H1 (cell line): ENCODE data around the gene EFEMP1. TPM values are rescaled to one million over a fixed set of nuclear protein-coding genes. Genes with fewer than 3 reads are reported as not detected.

Experiments used
- CTCF ChIA-PET: fragments of 300-600 bp; sonication (Branson Sonifier 250); formaldehyde crosslinking; loops from one replicate; lab custom pipeline; 2021; ENCODE audit not compliant: partially characterized antibody; lab: Charles Lee
- POLR2A ChIA-PET: fragments of 300-600 bp; sonication (Branson Sonifier 250); formaldehyde crosslinking; loops from one replicate; lab custom pipeline; 2021; ENCODE audit warnings: inconsistent platforms; ENCODE audit not compliant: partially characterized antibody; lab: Charles Lee
- DNase-seq, 2 experiments: peaks; one replicate each; pipeline versions ENCODE4 v3.0.0 to v3.0.0-alpha.2; 2010 to 2022; ENCODE audit warnings: low spot score in 2 of 2, low read depth in 1 of 2, mixed read lengths in 1 of 2
- FAIRE-seq: peaks from 2 replicates; lab custom pipeline; 2011; peaks lifted over from hg19 to GRCh38; lab: Jason Lieb, UNC
- H2AFZ ChIP-seq: 2 replicates; pipeline ENCODE4 v1.8.1; 2012; ENCODE audit warnings: low read length, inconsistent platforms
- H2AK5ac ChIP-seq: 2 replicates; pipeline ENCODE4 v1.6.1; 2013; ENCODE audit warnings: low read depth, low read length
- H2BK120ac ChIP-seq: replicated peaks from 2 replicates; pipeline ENCODE3; 2013; ENCODE audit warnings: low read depth, low read length, inconsistent platforms
- H2BK12ac ChIP-seq: 2 replicates; pipeline ENCODE4 v1.6.1; 2013; ENCODE audit warnings: low read depth, low read length
- H2BK15ac ChIP-seq: 2 replicates; pipeline ENCODE4 v1.6.1; 2013; ENCODE audit warnings: low read length
- H2BK20ac ChIP-seq: 2 replicates; pipeline ENCODE4 v1.6.1; 2013; ENCODE audit warnings: low read length
- H2BK5ac ChIP-seq: 2 replicates; pipeline ENCODE4 v1.6.1; 2013; ENCODE audit warnings: low read depth, low read length
- H3K14ac ChIP-seq: 2 replicates; pipeline ENCODE4 v1.6.1; 2013; ENCODE audit warnings: inconsistent platforms; ENCODE audit not compliant: insufficient read length
- H3K18ac ChIP-seq: 2 replicates; pipeline ENCODE4 v1.6.1; 2013; ENCODE audit warnings: low read length; ENCODE audit errors: extremely low read depth
- H3K23ac ChIP-seq: 2 replicates; pipeline ENCODE4 v1.6.1; 2013; ENCODE audit warnings: inconsistent platforms; ENCODE audit not compliant: insufficient read length
- H3K23me2 ChIP-seq: 2 replicates; pipeline ENCODE4 v1.6.1; 2013; ENCODE audit warnings: low read depth, low read length
- H3K27ac ChIP-seq: 2 replicates; pipeline ENCODE4 v1.6.1; 2011; ENCODE audit warnings: low read depth, low read length, inconsistent platforms
- H3K27me3 ChIP-seq, 4 experiments: replicated peaks in 1 of 4; 1 replicate in 1 of 4; 2 replicates in 3 of 4; pipeline versions ENCODE4 v1.6.1 to v1.8.1; 2011 to 2013; ENCODE audit warnings: low read length in 3 of 4, mild to moderate bottlenecking in 3 of 4, inconsistent platforms in 2 of 4, mixed read lengths in 2 of 4, moderate library complexity in 1 of 4; ENCODE audit not compliant: control insufficient read depth in 3 of 4, insufficient read depth in 3 of 4; ENCODE audit errors: extremely low read depth in 1 of 4
- H3K36me3 ChIP-seq, 4 experiments: 2 replicates each; pipeline versions ENCODE4 v1.6.1 to v1.8.1; 2011 to 2013; ENCODE audit warnings: mild to moderate bottlenecking in 4 of 4, low read length in 3 of 4, moderate library complexity in 2 of 4, control low read depth in 1 of 4, inconsistent platforms in 1 of 4; ENCODE audit not compliant: insufficient read depth in 4 of 4, control insufficient read depth in 2 of 4
- H3K4ac ChIP-seq: replicated peaks from 2 replicates; pipeline ENCODE3; 2013; ENCODE audit warnings: low read length, low read depth, mixed read lengths, inconsistent platforms; ENCODE audit not compliant: insufficient read length
- H3K4me1 ChIP-seq, 4 experiments: replicated peaks in 1 of 4; 1 replicate in 1 of 4; 2 replicates in 3 of 4; pipeline versions ENCODE4 v1.6.1 to v1.8.1; 2011 to 2013; ENCODE audit warnings: low read length in 3 of 4, inconsistent platforms in 2 of 4, mixed read lengths in 1 of 4; ENCODE audit not compliant: insufficient read depth in 4 of 4, control insufficient read depth in 3 of 4
- H3K4me2 ChIP-seq, 2 experiments: 2 replicates each; pipeline versions ENCODE4 v1.6.1 to v1.8.1; 2011 to 2013; ENCODE audit warnings: low read depth in 2 of 2, low read length in 2 of 2, control low read depth in 1 of 2, inconsistent platforms in 1 of 2, mild to moderate bottlenecking in 1 of 2; ENCODE audit not compliant: insufficient read depth in 1 of 2
- H3K4me3 ChIP-seq, 4 experiments: fragments of 200-600, 300-600 bp in 1 of 4; sonication (generic), shearing (Covaris generic), sonication (Bioruptor Twin) in 1 of 4; 2 replicates each; pipeline versions ENCODE4 v1.5.1 to v1.8.1; 2011 to 2016; ENCODE audit warnings: low read length in 4 of 4, low read depth in 3 of 4, control low read depth in 2 of 4, inconsistent platforms in 2 of 4, mild to moderate bottlenecking in 2 of 4, mixed read lengths in 1 of 4, moderate library complexity in 1 of 4; ENCODE audit not compliant: insufficient read depth in 2 of 4; ENCODE audit errors: extremely low read depth in 1 of 4
- H3K56ac ChIP-seq: replicated peaks from 2 replicates; pipeline ENCODE3; 2013; ENCODE audit warnings: low read depth, mild to moderate bottlenecking, mixed read lengths, low read length, inconsistent platforms; ENCODE audit not compliant: insufficient read length
- H3K79me1 ChIP-seq: 2 replicates; pipeline ENCODE4 v1.6.1; 2013; ENCODE audit warnings: low read depth, low read length, control low read depth
- H3K79me2 ChIP-seq, 2 experiments: 2 replicates each; pipeline versions ENCODE4 v1.6.1 to v1.8.1; 2012 to 2013; ENCODE audit warnings: low read length in 2 of 2, mild to moderate bottlenecking in 2 of 2, inconsistent platforms in 1 of 2; ENCODE audit not compliant: insufficient read depth in 2 of 2, control insufficient read depth in 1 of 2
- H3K9ac ChIP-seq, 4 experiments: replicated peaks in 1 of 4; 1 replicate in 1 of 4; 2 replicates in 3 of 4; pipeline versions ENCODE4 v1.6.1 to v1.8.1; 2011 to 2013; ENCODE audit warnings: low read depth in 3 of 4, low read length in 3 of 4, control low read depth in 2 of 4, mild to moderate bottlenecking in 2 of 4, moderate library complexity in 2 of 4, inconsistent platforms in 1 of 4; ENCODE audit errors: extremely low read depth in 1 of 4
- H3K9me3 ChIP-seq, 2 experiments: 2 replicates each; pipeline versions ENCODE4 v1.6.1 to v1.8.1; 2012 to 2013; ENCODE audit warnings: mild to moderate bottlenecking in 2 of 2, moderate library complexity in 2 of 2, control low read depth in 1 of 2, inconsistent platforms in 1 of 2, low read depth in 1 of 2, low read length in 1 of 2, mixed read lengths in 1 of 2; ENCODE audit not compliant: insufficient read depth in 2 of 2
- H4K20me1 ChIP-seq, 2 experiments: replicated peaks in 1 of 2; 2 replicates each; pipeline versions ENCODE3 to v1.8.1; 2011 to 2013; ENCODE audit warnings: inconsistent platforms in 2 of 2, low read length in 2 of 2, mild to moderate bottlenecking in 1 of 2; ENCODE audit not compliant: insufficient read depth in 2 of 2, control insufficient read depth in 1 of 2
- H4K5ac ChIP-seq: 2 replicates; pipeline ENCODE4 v1.6.1; 2013; ENCODE audit warnings: low read length, low read depth, mixed read lengths, inconsistent platforms; ENCODE audit not compliant: insufficient read length
- H4K8ac ChIP-seq: 2 replicates; pipeline ENCODE4 v1.8.0; 2013; ENCODE audit warnings: mild to moderate bottlenecking, moderate library complexity, low read length, inconsistent platforms; ENCODE audit not compliant: insufficient read depth; ENCODE audit errors: extremely low read depth
- H4K91ac ChIP-seq: replicated peaks from 2 replicates; pipeline ENCODE3; 2013; ENCODE audit warnings: low read length, mixed read lengths, inconsistent platforms; ENCODE audit not compliant: insufficient read length
- CBX5 ChIP-seq: fragments of 300-800, 300-1000 bp; sonication (generic); IDR thresholded peaks from 2 replicates; pipeline ENCODE4 v1.7.1; 2016; ENCODE audit warnings: antibody characterized with exemption, low read length, low read depth
- CTBP2 ChIP-seq: IDR thresholded peaks from 2 replicates; pipeline ENCODE4 v1.7.0; 2011; ENCODE audit warnings: borderline replicate concordance, mild to moderate bottlenecking, moderate library complexity, mixed read lengths, low read length; ENCODE audit not compliant: insufficient read depth, insufficient read length
- E2F6 ChIP-seq: IDR thresholded peaks from 2 replicates; pipeline ENCODE4 v1.6.1; 2012; ENCODE audit warnings: inconsistent platforms
- EZH2 ChIP-seq: fragments of 200-600 bp; sonication (generic); IDR thresholded peaks from 2 replicates; pipeline ENCODE4 v1.7.1; 2012; ENCODE audit warnings: low read depth, mild to moderate bottlenecking, moderate library complexity, low read length, inconsistent platforms; ENCODE audit not compliant: severe bottlenecking
- HDAC6 ChIP-seq: IDR thresholded peaks from one replicate; pipeline ENCODE4 v1.7.1; 2012; ENCODE audit warnings: low read depth, mild to moderate bottlenecking, inconsistent platforms, low read length, moderate library complexity
- POLR2A ChIP-seq, 2 experiments: IDR thresholded peaks; 1 replicate in 1 of 2; 2 replicates in 1 of 2; pipeline ENCODE4 v1.6.1; 2011; ENCODE audit warnings: low read depth in 2 of 2, low read length in 2 of 2, mild to moderate bottlenecking in 2 of 2; ENCODE audit errors: control extremely low read depth in 1 of 2
- SIN3A ChIP-seq, 2 experiments: IDR thresholded peaks in 1 of 2; conservative IDR thresholded peaks in 1 of 2; 2 replicates each; pipeline ENCODE4 v1.6.1; 2011 to 2012; ENCODE audit warnings: low read length in 2 of 2, improper control_type of control experiment in 1 of 2, low read depth in 1 of 2, mild to moderate bottlenecking in 1 of 2
- SUZ12 ChIP-seq: fragments of 200-600 bp; sonication (generic); IDR thresholded peaks from 2 replicates; pipeline ENCODE4 v1.6.1; 2012; ENCODE audit warnings: mild to moderate bottlenecking, inconsistent platforms, low read length, moderate library complexity, mixed read lengths
- TAF7 ChIP-seq: optimal IDR thresholded peaks from 2 replicates; pipeline ENCODE3; 2011; ENCODE audit warnings: low read depth, mild to moderate bottlenecking, inconsistent platforms, low read length, moderate library complexity, borderline replicate concordance
- whole genome bisulfite sequencing, 2 experiments: shearing (Covaris generic) in 1 of 2; methylation state at CpG; one replicate each; pipeline versions ENCODE4 v1.1.6 to v1.1.7; 2013 to 2015; ENCODE audit warnings: low lambda C conversion rate in 2 of 2, mixed read lengths in 2 of 2, inconsistent platforms in 1 of 2, low coverage in 1 of 2, missing lambda C conversion rate in 1 of 2; ENCODE audit not compliant: insufficient replicate concordance in 2 of 2, insufficient coverage in 1 of 2, insufficient read length in 1 of 2; ENCODE audit errors: extremely low coverage in 1 of 2, missing lambda C conversion rate in 1 of 2; 5-methylcytosine and 5-hydroxymethylcytosine counted together
- polyA plus RNA-seq, 7 experiments: library from polyadenylated mRNA; depleted of rRNA in 3 of 7; stranded (reverse) in 5 of 7; unstranded in 2 of 7; fragments of >200 nt in 5 of 7; fragments of 200-250 nt in 2 of 7; gene quantifications; 1 replicate in 5 of 7; 2 replicates in 1 of 7; 4 replicates in 1 of 7; pipeline versions ENCODE4 v1.2.1 to v1.2.3, GENCODE V29; 2011 to 2013; ENCODE audit warnings: missing spikeins in 2 of 7, mixed read lengths in 2 of 7
- total RNA-seq: library from RNA; stranded (reverse); fragmentation: NEBNext Ultra II Directional; extraction: Animal tissue kit (Norgen Biotek cat#: 25700); gene quantifications from 2 replicates; pipeline ENCODE4 v1.2.1, GENCODE V29; 2021

The EFEMP1 gene
- total and polyA plus RNA-seq, 2 of the 8 experiments (the other 6 are each of a cell fraction or from before 2014, with no cell fraction given), result 15.5 to 19.7 TPM

- no peak overlapping the region for H2AK5ac ChIP-seq
- H3K4me1 ChIP-seq, result peaks cover 0 to 6% (median 0%) of the 10 kb centered on the region in 4 experiments; a peak in 1 of 7 replicates
- H4K20me1 ChIP-seq, result peaks cover 0 to 4% of the 10 kb centered on the region in 2 experiments
- no peaks in the 10 kb centered on the region for H3K23me2 ChIP-seq
- WGBS, 2 experiments, result 84% methylated on average over 2 of the region's 2 CpGs; no CpG with 5 or more reads in 1 of the 2 experiments
- no peak overlapping the region for H2BK15ac ChIP-seq
- H3K27ac ChIP-seq, result no peak overlapping the region
- H3K79me2 ChIP-seq, result no peaks in the 10 kb centered on the region
- no peak overlapping the region for H2BK5ac ChIP-seq
- ChIA-PET CTCF (no interaction called here), POLR2A (no interaction called here)
- no peak overlapping the region for H3K23ac ChIP-seq
- no peak overlapping the region for H3K56ac ChIP-seq
- H4K8ac ChIP-seq, result no peak overlapping the region
- H3K9me3 ChIP-seq, result no peaks in the 10 kb centered on the region
- no peak overlapping the region for H2BK12ac ChIP-seq
- H3K9ac ChIP-seq, result no peak overlapping the region
- H3K79me1 ChIP-seq, result no peaks in the 10 kb centered on the region
- H2BK20ac ChIP-seq, result no peak overlapping the region
- H2AFZ ChIP-seq, result no peak overlapping the region
- no peak overlapping the region for H2BK120ac ChIP-seq
- no peaks in the 10 kb centered on the region for H3K27me3 ChIP-seq
- H3K36me3 ChIP-seq, result no peaks in the 10 kb centered on the region
- H3K18ac ChIP-seq, result no peak overlapping the region
- H3K4me3 ChIP-seq, result no peak overlapping the region
- DNase-seq (no peak), FAIRE-seq (no peak)
- no peak overlapping the region for H3K4me2 ChIP-seq
- H4K5ac ChIP-seq, result no peak overlapping the region
- H3K4ac ChIP-seq, result no peak overlapping the region
- no peak overlapping the region for H4K91ac ChIP-seq
- no peak overlapping the region for H3K14ac ChIP-seq
- TF ChIP-seq TAF7 (no peak), SUZ12 (no peak), E2F6 (no peak), SIN3A (conservative IDR thresholded peaks at IDR 0.05 in 1 of 2, IDR thresholded peaks at IDR 0.05 in 1 of 2; ENCODE audit: low read depth in 1 of 2, low read length in 2 of 2) (no peak), HDAC6 (no peak), CBX5 (no peak), POLR2A (IDR thresholded peaks at IDR 0.05; ENCODE audit: control extremely low read depth in 1 of 2, low read depth in 2 of 2, low read length in 2 of 2) (no peak), CTBP2 (no peak), EZH2 (no peak)
These were observed 31.9 kb downstream of the EFEMP1 start for GRCh38 chr2:55891671-55892094.
